HG03280 (cell line): ENCODE data around the gene SPAG6.
"Not testable (repeated sequence)": the region's sequence is repeated elsewhere in the genome, so short reads cannot be mapped to it uniquely, and the experiment has no call there.

Experiments
- ATAC-seq: cut with Tn5 transposase; IDR thresholded peaks from one replicate; pipeline ENCODE4 v1.9.1; 2021; ENCODE audit warnings: mild to moderate bottlenecking, moderate library complexity; ENCODE audit not compliant: unreplicated experiment

Gene SPAG6

GRCh38 chr10:22369434-22370072 lies 24.3 kb downstream of the SPAG6 start:
- peak; percentile 59 for ATAC-seq

GRCh38 chr10:22370320-22370719 lies 25.0 kb downstream of the SPAG6 start:
- no peak for ATAC-seq

GRCh38 chr10:22372298-22372697 lies 27.0 kb downstream of the SPAG6 start:
- no peak for ATAC-seq

- no peak for ATAC-seq
These were observed 27.6 kb downstream of the SPAG6 start for GRCh38 chr10:22372917-22373316.

- no peak for ATAC-seq
These were observed 29.3 kb downstream of the SPAG6 start for GRCh38 chr10:22374489-22375126.

- ATAC-seq, result peak; percentile 69
These were observed 33.8 kb downstream of the SPAG6 start for GRCh38 chr10:22379059-22379458.

- ATAC-seq, result no peak
These were observed 36.0 kb downstream of the SPAG6 start for GRCh38 chr10:22381262-22381661.

GRCh38 chr10:22386503-22386902 lies 41.2 kb downstream of the SPAG6 start:
- no peak for ATAC-seq

- no peak for ATAC-seq
These were observed 44.7 kb downstream of the SPAG6 start for GRCh38 chr10:22389856-22390589.

GRCh38 chr10:22391600-22391999 lies 46.3 kb downstream of the SPAG6 start:
- no peak for ATAC-seq

- not testable (repeated sequence) for ATAC-seq
These were observed 50.9 kb downstream of the SPAG6 start for GRCh38 chr10:22396195-22396594.

GRCh38 chr10:22406916-22407315 lies 61.6 kb downstream of the SPAG6 start:
- not testable (repeated sequence) for ATAC-seq

GRCh38 chr10:22410394-22410793 lies 65.1 kb downstream of the SPAG6 start:
- no peak for ATAC-seq

GRCh38 chr10:22410846-22411245 lies 65.5 kb downstream of the SPAG6 start:
- ATAC-seq, result no peak

GRCh38 chr10:22414146-22414545 lies 68.8 kb downstream of the SPAG6 start:
- ATAC-seq, result no peak

- ATAC-seq, result no peak
These were observed 69.8 kb downstream of the SPAG6 start for GRCh38 chr10:22415072-22415471.

GRCh38 chr10:22417736-22418268 lies 72.5 kb downstream of the SPAG6 start:
- ATAC-seq, result no peak

- no peak for ATAC-seq
These were observed 75.7 kb downstream of the SPAG6 start for GRCh38 chr10:22420787-22421517.

GRCh38 chr10:22426653-22427052 lies 81.4 kb downstream of the SPAG6 start:
- no peak for ATAC-seq

GRCh38 chr10:22427101-22427500 lies 81.8 kb downstream of the SPAG6 start:
- no peak for ATAC-seq
